ENCODE measurements around the gene EGFL7.

EGFL7 gene

DNA sequence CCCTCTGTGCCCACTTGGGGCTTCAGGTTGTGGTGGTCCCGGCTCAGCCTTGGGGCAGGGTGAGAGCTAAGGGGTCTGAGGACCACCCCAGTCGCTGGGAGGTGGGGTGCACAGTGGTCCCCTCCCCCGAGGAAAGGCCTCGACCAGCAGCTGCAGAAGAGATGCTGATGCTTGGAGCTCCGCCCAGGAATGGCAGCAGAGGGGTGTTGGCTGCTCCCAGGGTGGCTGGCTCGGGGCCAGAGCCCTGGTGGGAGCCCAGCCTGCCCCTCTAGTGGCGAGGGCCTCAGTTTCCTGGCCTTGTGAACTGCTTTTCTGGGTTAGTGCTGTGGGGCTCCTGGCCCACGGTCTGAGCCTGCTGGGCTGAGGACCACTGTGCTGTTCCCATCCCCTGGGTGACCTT, 50.8 kb downstream of the EGFL7 start:
- no peak for DNase-seq (ENCODE audit: low read depth)
- no peak for TF ChIP-seq CTCF (IDR thresholded peaks at IDR 0.05; ENCODE audit: low read depth, low read length, missing control alignments)
- H3K4me3 ChIP-seq (ENCODE audit: low read depth, low read length), result no peak overlapping the region

DNA sequence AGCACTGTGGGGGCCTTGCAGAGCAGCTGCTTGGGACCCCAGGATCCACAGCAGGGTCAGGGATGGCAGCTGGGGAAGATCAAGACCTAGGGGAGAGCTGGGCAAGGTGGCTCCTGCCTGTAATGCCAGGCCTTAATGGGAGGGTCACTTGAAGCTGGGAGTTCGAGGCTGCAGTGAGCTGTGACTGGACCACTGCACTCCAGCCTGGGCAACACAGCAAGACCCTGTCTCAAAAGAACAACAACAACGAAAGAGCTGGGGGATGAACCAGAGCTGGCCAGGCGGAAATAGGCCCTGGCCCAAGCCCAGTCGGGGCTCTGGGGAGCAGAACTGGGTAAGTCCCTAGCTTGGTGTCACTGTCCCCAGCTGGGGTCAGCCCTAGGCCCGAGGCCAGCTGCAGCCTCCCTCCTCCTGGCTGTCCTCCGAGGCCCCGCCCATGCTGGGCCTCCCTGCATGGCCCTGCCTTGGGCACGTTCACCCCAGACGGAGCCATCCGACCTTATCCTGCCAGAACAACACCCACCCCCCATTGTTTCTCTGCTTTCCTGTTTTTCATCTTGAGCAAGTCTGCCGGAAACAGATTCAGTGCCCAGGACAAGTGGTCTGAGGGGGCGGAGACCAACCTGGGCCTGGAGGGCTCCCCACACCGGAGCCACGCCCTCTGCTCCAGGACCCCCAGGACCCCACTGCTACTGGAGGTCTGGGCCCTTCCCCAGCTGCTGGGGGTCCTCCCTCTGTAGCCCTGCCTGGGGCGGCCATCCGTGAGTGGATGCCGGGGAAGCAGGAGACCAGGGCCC, 51.6 kb downstream of the EGFL7 start:
- TF ChIP-seq CTCF (IDR thresholded peaks at IDR 0.05; ENCODE audit: low read depth, low read length, missing control alignments), result no peak
- DNase-seq (ENCODE audit: low read depth), result no peak
- H3K4me3 ChIP-seq (ENCODE audit: low read depth, low read length), result no peak overlapping the region

DNA sequence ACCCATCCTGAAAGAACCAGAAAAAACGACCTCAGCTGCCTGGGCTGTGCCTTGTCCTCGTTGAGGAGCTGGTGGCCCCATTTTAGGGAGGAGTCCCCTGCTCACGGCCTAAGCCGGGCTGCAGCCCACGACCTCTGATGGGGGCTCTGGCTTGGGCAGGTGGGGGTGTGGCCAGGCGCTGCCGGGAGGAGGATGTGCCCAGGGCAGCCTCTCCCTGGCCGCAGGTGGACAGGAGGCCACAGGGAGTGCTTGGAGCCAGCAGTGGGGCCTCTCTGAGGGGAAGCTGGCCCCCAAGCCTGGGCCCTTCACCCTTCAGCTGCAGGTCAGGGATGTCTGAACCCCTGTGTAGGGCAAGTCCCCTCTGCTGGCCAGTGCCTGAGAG, 52.2 kb downstream of the EGFL7 start:
- no peak overlapping the region for H3K4me3 ChIP-seq (ENCODE audit: low read depth, low read length)
- TF ChIP-seq CTCF (IDR thresholded peaks at IDR 0.05; ENCODE audit: low read depth, low read length, missing control alignments), result no peak
- no peak for DNase-seq (ENCODE audit: low read depth)

GRCh38 chr9:136717399-136717798, 54.7 kb downstream of the EGFL7 start:
- no peak overlapping the region for H3K4me3 ChIP-seq (ENCODE audit: low read depth, low read length)
- no peak for DNase-seq (ENCODE audit: low read depth)
- TF ChIP-seq CTCF (IDR thresholded peaks at IDR 0.05; ENCODE audit: low read depth, low read length, missing control alignments), result no peak

DNA sequence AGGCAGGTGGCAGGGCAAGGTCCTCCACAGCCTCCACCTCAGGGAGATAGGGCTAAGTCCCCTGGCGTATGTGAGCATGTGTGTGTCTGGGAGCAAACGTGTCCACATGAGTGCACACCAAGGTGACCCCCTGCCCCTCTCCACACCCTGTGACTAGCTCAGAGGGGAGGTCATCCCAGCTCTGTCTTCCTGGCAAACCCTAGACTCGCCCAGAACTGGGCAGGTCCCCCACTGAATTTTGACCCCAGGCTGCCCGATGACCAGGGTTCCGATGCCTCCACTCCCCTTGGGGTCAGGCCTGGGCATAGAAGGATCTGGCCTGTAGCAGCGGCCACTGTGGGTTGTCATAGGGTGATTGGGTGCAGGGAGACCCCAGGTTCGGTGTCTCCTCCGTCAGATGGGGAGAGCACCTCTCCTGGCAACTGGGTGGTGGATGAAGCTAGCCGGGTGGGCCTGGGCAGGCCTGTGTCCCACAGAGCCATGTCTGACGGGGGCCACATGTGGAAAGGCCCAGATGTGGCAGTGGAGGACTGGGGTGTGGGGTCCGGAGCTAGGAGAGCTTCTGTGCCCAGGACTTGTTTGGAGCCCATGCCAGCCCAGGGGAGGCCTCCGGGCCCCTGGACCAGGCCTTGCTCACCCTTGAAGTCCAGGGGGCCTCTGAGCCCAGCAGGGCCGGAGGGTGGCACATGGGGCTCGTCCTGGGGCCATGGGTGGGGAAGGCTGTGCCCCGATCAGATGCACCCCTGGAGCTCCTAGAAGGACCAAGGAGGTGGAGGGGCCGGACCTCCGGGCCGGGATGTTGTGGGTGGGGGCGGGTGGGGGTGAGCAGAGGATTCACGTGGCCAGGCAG, 55.9 kb downstream of the EGFL7 start:
- no peak overlapping the region for H3K4me3 ChIP-seq (ENCODE audit: low read depth, low read length)
- DNase-seq (ENCODE audit: low read depth), result no peak
- TF ChIP-seq CTCF (IDR thresholded peaks at IDR 0.05; ENCODE audit: low read depth, low read length, missing control alignments), result no peak

DNA sequence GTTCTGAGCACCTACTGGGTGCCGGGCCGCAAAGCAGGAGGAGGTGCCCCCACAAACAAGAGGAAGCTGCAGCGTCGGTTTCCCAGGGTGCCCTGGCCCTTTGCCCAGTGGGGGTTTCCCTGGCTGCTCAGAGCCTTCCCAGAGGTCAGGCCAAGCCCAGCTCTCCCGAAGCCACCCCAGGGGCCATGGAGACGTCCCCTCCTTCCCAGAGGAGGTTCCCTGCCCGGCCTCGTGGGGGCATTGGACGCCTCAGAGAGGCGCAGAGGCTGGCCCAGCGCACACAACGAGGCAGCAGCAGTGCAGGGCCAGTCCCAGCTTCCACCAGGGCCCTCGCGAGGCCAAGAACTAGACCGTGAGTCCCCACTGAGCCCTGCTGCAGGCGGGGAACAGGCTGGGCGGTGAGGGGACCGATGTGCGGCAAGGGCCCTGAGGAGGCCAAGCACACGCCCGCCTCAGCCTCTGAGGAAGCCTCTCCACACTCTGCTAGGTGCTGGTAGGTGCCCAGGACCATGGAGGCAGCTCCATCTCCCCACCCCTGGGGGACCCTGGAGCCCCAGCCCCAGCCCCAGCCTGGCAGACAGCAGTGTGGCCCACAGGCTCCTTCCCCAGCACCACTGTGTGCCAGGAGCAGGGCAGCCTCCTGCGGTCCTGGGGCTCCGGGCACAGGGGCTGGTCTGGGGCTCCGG, 56.6 kb downstream of the EGFL7 start:
- DNase-seq (ENCODE audit: low read depth), result no peak
- no peak for TF ChIP-seq CTCF (IDR thresholded peaks at IDR 0.05; ENCODE audit: low read depth, low read length, missing control alignments)
- no peak overlapping the region for H3K4me3 ChIP-seq (ENCODE audit: low read depth, low read length)

All from GM12864 (cell line).